SK-N-MC (cell line): ENCODE measurements around the gene BBS12.

Source experiments
- DNase-seq: peaks from one replicate; pipeline ENCODE4 v3.0.0-alpha.2; 2011; ENCODE audit warnings: low read depth, low spot score
- H3K27ac ChIP-seq: fragments of 200-600 bp; sonication (generic); 2 replicates; pipeline ENCODE4 v1.5.1; 2016; ENCODE audit warnings: mixed run types
- H3K36me3 ChIP-seq: fragments of 200-600 bp; sonication (generic); 2 replicates; pipeline ENCODE4 v1.6.1; 2017; ENCODE audit warnings: antibody characterized with exemption, low read length, mixed read lengths; ENCODE audit not compliant: insufficient read depth
- H3K4me3 ChIP-seq: fragments of 200-600 bp; sonication (generic); 2 replicates; pipeline ENCODE4 v1.5.1; 2016
- H3K9ac ChIP-seq: fragments of 200-600 bp; sonication (generic); 2 replicates; pipeline ENCODE4 v1.8.0; 2017; ENCODE audit warnings: mixed run types, mixed read lengths; ENCODE audit not compliant: insufficient read length
- H3K9me3 ChIP-seq: fragments of 200-600 bp; sonication (generic); 2 replicates; pipeline ENCODE4 v1.6.1; 2017; ENCODE audit warnings: low read depth, mild to moderate bottlenecking, antibody characterized with exemption, low read length, moderate library complexity, mixed read lengths
- EZH2 ChIP-seq: fragments of 200-600 bp; sonication (generic); IDR thresholded peaks from one replicate; pipeline ENCODE4 v1.6.1; 2017; ENCODE audit warnings: antibody characterized with exemption
- FOXP2 ChIP-seq: optimal IDR thresholded peaks from 2 replicates; pipeline ENCODE3; 2011; ENCODE audit warnings: mild to moderate bottlenecking, moderate library complexity; ENCODE audit not compliant: insufficient read depth; ENCODE audit errors: extremely low read length, control extremely low read depth
- POLR2AphosphoS5 ChIP-seq: IDR thresholded peaks from 2 replicates; pipeline ENCODE4 v1.6.1; 2012; ENCODE audit warnings: mild to moderate bottlenecking, low read depth, low read length, borderline replicate concordance

BBS12 gene

GRCh38 chr4:122788935-122789334, 56.4 kb downstream of the BBS12 start:
- Histone ChIP-seq H3K9me3 (no peaks in the 10 kb centered on the region), H3K9ac (no peak overlapping the region), H3K4me3 (no peak overlapping the region), H3K36me3 (no peaks in the 10 kb centered on the region), H3K27ac (no peak overlapping the region)
- TF ChIP-seq POLR2AphosphoS5 = no peak
- no peak for TF ChIP-seq FOXP2
- TF ChIP-seq EZH2 = no peak
- DNase-seq = no peak

DNA sequence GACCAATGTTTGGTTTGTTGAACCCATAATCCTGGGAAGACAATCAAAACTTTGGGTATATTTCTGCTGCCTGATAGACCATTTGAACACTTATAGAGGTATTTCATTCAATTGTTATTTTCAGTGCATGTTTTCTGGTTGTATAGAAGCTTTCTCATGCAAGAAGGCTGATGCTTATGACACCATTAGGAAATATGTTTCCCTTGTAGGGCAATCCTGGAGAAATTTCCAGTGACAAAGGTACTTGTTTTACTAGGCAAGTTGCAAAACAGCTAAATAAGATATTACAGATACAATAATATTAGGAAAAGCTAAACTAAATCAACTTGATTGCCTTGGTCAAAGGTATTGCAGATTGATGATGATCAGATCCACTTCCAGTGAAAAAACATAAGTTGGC, 61.3 kb downstream of the BBS12 start:
- no peaks in the 10 kb centered on the region for H3K36me3 ChIP-seq
- no peaks in the 10 kb centered on the region for H3K9me3 ChIP-seq
- no peak overlapping the region for H3K9ac ChIP-seq
- DNase-seq = no peak
- H3K27ac ChIP-seq = no peak overlapping the region
- no peak overlapping the region for H3K4me3 ChIP-seq
- TF ChIP-seq EZH2 (no peak), FOXP2 (no peak), POLR2AphosphoS5 (no peak)
